NT2/D1 (cell line): Measurements from ENCODE around the gene CAMTA1.

Experiments used
- DNase-seq: peaks from one replicate; pipeline ENCODE4 v3.0.0-alpha.2; 2011; ENCODE audit warnings: low read depth, low spot score
- H3K27me3 ChIP-seq: 2 replicates; pipeline ENCODE4 v1.6.0; 2011; ENCODE audit warnings: mild to moderate bottlenecking; ENCODE audit not compliant: insufficient read length, insufficient read depth
- H3K36me3 ChIP-seq: 2 replicates; pipeline ENCODE4 v1.6.1; 2011; ENCODE audit warnings: mild to moderate bottlenecking, low read length, mixed read lengths; ENCODE audit not compliant: insufficient read depth, insufficient read length
- H3K4me1 ChIP-seq: 2 replicates; pipeline ENCODE4 v1.5.1; 2011; ENCODE audit not compliant: insufficient read depth, insufficient read length
- H3K4me3 ChIP-seq: 2 replicates; pipeline ENCODE4 v1.5.1; 2011; ENCODE audit warnings: low read depth; ENCODE audit not compliant: insufficient read length
- H3K9ac ChIP-seq: 2 replicates; pipeline ENCODE4 v1.6.0; 2011; ENCODE audit warnings: low read depth; ENCODE audit not compliant: insufficient read length
- H3K9me3 ChIP-seq: 2 replicates; pipeline ENCODE4 v1.5.1; 2011; ENCODE audit warnings: mild to moderate bottlenecking, low read length; ENCODE audit not compliant: insufficient read depth
- SUZ12 ChIP-seq: IDR thresholded peaks from 2 replicates; pipeline ENCODE4 v1.6.1; 2011; ENCODE audit not compliant: insufficient read length, insufficient read depth; ENCODE audit errors: extremely low read depth
- YY1 ChIP-seq: IDR thresholded peaks from 2 replicates; pipeline ENCODE4 v1.6.1; 2011; ENCODE audit not compliant: insufficient read length, insufficient read depth
- ZNF274 ChIP-seq: IDR thresholded peaks from 2 replicates; pipeline ENCODE4 v1.6.1; 2011; ENCODE audit warnings: mild to moderate bottlenecking, low read depth, low read length

CAMTA1 gene

DNA sequence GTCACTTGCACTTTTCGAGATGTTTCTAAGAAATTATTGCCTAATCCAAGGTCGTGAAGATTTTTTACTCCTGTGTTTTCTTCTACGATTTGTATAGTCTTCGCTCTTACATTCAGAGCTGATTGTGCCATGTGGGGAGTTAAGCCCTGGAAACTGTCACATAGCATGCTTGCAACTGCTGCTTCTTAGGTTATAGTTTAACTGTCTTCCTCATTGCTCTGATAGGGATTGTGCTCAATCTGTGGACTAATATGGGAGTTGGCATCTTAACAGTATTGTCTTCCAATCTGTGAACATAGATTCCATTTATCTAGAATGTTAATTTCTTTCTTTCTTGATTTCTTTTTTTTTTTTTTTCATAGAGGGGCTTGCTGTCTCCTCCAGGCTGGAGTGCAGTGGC lies 34.8 kb upstream of the CAMTA1 start:
- Histone ChIP-seq H3K4me1 (peaks cover 2% of the 10 kb centered on the region), H3K4me3 (no peak overlapping the region), H3K9me3 (no peaks in the 10 kb centered on the region), H3K27me3 (no peaks in the 10 kb centered on the region), H3K36me3 (no peaks in the 10 kb centered on the region), H3K9ac (no peak overlapping the region)
- TF ChIP-seq YY1 (no peak), SUZ12 (no peak), ZNF274 (no peak)
- DNase-seq, result no peak

DNA sequence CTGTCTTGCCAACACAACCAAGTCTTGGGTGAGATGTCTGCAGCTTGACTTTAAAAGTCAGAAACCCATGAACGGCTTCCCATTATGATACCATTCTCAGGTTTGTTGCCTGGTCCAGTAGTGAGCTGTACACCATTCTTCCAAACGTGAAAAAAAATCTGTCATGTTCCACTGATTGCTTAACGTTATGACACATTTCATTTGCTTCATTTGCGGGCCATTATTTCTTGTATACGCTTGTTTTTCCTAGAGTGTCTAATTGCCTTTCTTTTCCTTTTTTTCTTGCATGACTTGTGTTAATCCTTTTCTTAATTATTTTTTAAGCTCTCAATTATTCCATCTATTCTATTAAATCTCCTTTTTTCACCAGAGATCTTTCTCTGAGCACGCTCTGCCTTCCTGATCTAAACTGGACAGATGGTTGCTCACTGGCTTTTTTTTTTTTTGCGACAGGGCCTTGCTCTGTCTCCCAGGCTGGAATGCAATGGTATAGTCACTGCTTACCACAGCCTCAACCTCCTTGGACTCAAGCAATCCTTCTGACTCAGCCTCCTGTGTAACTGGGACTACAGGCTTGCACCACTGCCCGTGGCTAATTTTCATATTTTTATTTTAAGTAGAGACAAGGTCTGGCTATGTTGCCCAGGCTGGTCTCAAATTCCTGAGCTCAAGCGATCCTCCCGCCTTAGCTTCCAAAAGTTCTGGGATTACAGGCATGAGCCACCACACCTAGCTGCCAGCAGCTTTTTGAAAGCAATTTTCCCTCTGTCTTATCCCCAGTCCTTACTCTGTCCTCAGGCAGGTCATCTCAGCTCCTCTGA lies 31.7 kb upstream of the CAMTA1 start:
- H3K4me3 ChIP-seq, result no peak overlapping the region
- DNase-seq, result no peak
- no peaks in the 10 kb centered on the region for H3K27me3 ChIP-seq
- no peak for TF ChIP-seq SUZ12
- TF ChIP-seq ZNF274, result no peak
- TF ChIP-seq YY1, result no peak
- no peaks in the 10 kb centered on the region for H3K9me3 ChIP-seq
- H3K9ac ChIP-seq, result no peak overlapping the region
- no peaks in the 10 kb centered on the region for H3K4me1 ChIP-seq
- no peaks in the 10 kb centered on the region for H3K36me3 ChIP-seq

DNA sequence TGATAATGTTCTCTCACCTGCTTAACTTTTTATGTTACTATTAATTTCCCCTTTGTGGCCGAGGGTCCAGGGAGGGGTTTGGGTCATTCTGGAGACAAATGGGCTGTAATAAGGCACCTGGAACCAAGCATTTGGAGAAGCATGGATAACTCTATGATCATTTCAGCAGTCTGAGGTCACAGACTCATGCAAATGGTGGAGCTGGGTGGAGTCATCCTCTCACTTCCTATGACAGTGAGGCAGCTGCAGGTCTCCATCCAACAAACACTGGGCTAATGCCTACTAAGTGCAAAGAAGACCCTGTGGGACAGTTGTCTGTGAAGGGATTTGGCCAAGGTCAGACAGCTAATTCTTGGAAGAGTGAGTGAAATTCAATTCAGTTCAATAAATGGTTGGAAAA lies 28.8 kb upstream of the CAMTA1 start:
- no peaks in the 10 kb centered on the region for H3K4me1 ChIP-seq
- H3K9ac ChIP-seq, result no peak overlapping the region
- H3K27me3 ChIP-seq, result no peaks in the 10 kb centered on the region
- no peak overlapping the region for H3K4me3 ChIP-seq
- H3K9me3 ChIP-seq, result no peaks in the 10 kb centered on the region
- H3K36me3 ChIP-seq, result no peaks in the 10 kb centered on the region
- TF ChIP-seq SUZ12 (no peak), YY1 (no peak), ZNF274 (no peak)
- no peak for DNase-seq

DNA sequence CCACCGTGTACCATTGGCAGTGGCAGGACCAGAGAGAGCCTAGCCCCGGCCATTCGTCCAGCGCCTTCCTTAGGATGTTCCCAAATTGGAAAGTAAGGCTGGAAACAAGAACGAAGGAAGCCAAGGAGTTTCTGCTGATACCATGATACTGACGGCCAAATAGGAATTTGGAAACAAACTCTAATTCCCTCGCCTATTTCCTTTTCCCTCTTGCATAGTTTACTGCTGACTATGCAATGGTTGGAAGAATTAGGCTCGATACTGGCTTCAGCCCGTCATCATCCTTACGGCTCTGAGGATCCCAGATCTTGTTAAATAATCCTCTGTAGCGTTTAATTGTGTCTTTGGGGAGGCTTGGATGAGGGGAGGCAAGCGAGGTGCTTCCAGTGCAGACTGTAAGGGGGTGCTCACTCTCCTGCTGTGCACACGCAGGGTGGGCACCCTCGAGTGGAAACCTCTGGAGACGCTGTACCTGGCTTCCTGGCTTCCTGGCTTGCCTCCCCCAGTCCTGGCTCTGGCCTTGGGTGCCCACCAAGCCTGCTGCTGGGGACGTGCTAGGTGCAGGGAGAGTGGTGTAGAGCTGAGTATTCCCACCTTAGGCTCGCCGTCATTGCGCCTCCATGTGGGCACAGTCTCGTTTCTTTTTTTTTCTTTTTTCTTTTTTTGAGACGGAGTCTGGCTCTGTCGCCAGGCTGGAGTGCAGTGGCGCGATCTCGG lies 27.4 kb upstream of the CAMTA1 start:
- no peaks in the 10 kb centered on the region for H3K9me3 ChIP-seq
- H3K4me1 ChIP-seq, result no peaks in the 10 kb centered on the region
- TF ChIP-seq SUZ12 (no peak), ZNF274 (no peak), YY1 (no peak)
- no peaks in the 10 kb centered on the region for H3K27me3 ChIP-seq
- H3K36me3 ChIP-seq, result no peaks in the 10 kb centered on the region
- no peak overlapping the region for H3K4me3 ChIP-seq
- no peak for DNase-seq
- H3K9ac ChIP-seq, result no peak overlapping the region

DNA sequence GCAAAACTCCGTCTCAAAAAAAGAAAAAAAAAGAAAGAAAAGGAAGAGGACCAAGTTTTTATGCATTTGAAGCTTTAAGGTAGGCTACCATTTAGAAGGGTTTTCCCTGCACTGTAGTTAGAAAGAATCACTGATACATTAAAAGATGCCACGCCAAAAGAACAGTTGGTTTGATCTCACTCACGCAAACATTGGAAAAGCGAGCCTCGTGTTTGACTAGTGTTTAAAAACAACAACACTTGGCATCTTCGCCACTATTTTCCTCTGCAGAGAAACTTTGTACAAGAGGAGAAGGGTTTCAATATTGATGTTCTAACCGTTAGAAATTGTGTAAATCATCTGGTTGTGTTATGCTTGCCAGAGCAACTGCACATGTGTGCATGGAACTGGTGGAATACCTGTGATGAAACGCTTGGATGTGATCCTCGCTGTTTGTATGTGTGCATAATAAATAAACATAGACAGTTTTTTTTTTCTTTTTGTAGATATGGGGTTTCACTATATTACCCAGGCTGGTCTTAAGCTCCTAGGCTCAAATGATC lies 24.0 kb upstream of the CAMTA1 start:
- Histone ChIP-seq H3K4me1 (no peaks in the 10 kb centered on the region), H3K27me3 (no peaks in the 10 kb centered on the region), H3K9ac (no peak overlapping the region), H3K4me3 (no peak overlapping the region), H3K36me3 (no peaks in the 10 kb centered on the region), H3K9me3 (no peaks in the 10 kb centered on the region)
- TF ChIP-seq ZNF274 (no peak), YY1 (no peak), SUZ12 (no peak)
- no peak for DNase-seq

DNA sequence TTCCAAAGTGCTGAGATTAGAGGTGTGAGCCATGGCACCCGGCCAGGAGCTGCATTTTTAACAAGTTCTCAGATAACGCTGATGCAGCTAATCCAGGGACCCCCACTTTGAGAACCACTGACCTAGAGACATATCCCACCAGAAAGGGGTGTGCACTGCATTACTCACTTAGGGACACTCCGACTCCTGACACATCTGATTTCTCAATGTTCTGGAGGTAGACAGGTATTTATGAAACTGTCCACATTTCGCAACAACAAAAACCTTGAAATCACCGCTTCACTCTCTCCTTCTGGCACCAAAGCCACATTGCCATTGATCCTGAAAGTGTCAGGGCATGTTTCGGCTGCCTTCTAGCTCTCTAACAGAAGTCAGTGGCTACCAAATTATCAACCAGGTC lies 23.2 kb upstream of the CAMTA1 start:
- H3K9me3 ChIP-seq, result no peaks in the 10 kb centered on the region
- no peak for DNase-seq
- H3K4me3 ChIP-seq, result no peak overlapping the region
- peak overlapping the region; percentile 10 for H3K9ac ChIP-seq
- H3K36me3 ChIP-seq, result no peaks in the 10 kb centered on the region
- TF ChIP-seq YY1 (no peak), SUZ12 (no peak), ZNF274 (no peak)
- H3K4me1 ChIP-seq, result no peaks in the 10 kb centered on the region
- H3K27me3 ChIP-seq, result no peaks in the 10 kb centered on the region

DNA sequence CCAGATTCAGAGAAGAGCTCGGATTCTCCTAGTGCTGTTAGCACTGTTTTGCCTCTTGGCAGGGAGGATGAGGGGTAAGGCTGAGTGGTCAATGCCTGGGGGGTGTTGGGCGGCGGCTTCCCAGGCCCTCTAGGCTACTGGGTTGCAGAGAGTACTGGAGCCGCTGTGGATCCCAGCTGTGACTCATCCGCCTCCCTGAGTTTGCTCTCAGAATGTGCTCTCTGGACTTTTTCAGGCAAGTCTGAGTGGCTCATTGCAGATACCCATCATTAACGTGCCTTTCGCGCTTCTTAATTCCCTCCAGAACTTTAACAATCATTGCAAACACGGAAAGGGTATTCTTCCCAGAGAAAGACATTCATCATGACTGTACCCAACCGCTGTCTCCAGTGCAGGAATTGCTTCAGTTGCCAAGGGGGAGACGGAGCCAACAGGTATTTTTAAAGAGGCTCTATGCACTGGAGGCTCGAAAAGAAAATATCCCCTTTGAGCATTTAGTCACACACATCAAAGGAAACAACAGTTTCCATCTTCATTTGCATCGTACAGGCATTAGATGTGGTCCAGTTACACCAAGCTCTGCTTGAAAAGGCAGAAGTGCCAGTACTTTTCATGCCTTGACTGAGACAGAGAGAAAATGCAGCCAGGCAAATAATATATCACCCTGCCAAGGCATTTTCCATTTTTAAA lies 14.4 kb upstream of the CAMTA1 start:
- H3K36me3 ChIP-seq, result no peaks in the 10 kb centered on the region
- H3K9ac ChIP-seq, result no peak overlapping the region
- 0 out of 2 replicates have a peak, but pooled peaks cover under 1% of the 10 kb centered on the region for H3K9me3 ChIP-seq
- no peaks in the 10 kb centered on the region for H3K27me3 ChIP-seq
- H3K4me1 ChIP-seq, result no peaks in the 10 kb centered on the region
- no peak overlapping the region for H3K4me3 ChIP-seq
- no peak for TF ChIP-seq YY1
- no peak for TF ChIP-seq SUZ12
- no peak for TF ChIP-seq ZNF274
- DNase-seq, result peak; percentile 30
